Measurements from ENCODE around the gene UXS1.

DNA sequence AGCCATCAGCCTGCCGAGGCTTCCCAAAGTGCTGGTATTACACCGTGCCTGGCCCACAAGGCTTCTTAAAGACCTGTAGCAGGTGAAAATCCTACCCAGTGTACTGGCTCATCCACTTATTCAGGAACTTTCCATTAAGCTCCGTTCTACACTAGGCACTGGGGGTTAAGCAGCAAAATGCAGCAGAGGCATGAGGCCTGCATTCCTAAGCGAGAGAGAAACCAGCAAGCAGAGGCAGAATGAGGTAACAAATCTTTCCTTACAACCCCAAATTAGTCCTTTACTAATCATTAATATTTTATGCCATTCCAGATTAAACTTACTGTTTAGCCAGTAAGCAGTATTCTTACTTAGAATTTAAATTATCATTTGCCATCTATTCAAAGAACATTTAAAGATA is 32.8 kb downstream of the UXS1 start:
- TF ChIP-seq, protein P1, sequence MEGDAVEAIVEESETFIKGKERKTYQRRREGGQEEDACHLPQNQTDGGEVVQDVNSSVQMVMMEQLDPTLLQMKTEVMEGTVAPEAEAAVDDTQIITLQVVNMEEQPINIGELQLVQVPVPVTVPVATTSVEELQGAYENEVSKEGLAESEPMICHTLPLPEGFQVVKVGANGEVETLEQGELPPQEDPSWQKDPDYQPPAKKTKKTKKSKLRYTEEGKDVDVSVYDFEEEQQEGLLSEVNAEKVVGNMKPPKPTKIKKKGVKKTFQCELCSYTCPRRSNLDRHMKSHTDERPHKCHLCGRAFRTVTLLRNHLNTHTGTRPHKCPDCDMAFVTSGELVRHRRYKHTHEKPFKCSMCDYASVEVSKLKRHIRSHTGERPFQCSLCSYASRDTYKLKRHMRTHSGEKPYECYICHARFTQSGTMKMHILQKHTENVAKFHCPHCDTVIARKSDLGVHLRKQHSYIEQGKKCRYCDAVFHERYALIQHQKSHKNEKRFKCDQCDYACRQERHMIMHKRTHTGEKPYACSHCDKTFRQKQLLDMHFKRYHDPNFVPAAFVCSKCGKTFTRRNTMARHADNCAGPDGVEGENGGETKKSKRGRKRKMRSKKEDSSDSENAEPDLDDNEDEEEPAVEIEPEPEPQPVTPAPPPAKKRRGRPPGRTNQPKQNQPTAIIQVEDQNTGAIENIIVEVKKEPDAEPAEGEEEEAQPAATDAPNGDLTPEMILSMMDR (IDR thresholded peaks at IDR 0.05) = no peak
- TF ChIP-seq POLR2A (IDR thresholded peaks at IDR 0.05) = no peak
- no peak for TF ChIP-seq POLR2AphosphoS5 (IDR thresholded peaks at IDR 0.05; ENCODE audit: insufficient read depth in 1 of 2, low read depth in 1 of 2)
